NCI-H187 treated with DMSO at 0.1 percent for 48 hours (cell line): ENCODE data around the gene CITED2.
A peak's percentile ranks its signal among the peaks of the same experiment; 100 is the strongest.
"Not testable (repeated sequence)": the region's sequence is repeated elsewhere in the genome, so short reads cannot be mapped to it uniquely, and the experiment has no call there.

Experiments used
- DNase-seq: peaks from one replicate; lab custom pipeline; 2025; lab: John Stamatoyannopoulos, UW

Gene CITED2, protein sequence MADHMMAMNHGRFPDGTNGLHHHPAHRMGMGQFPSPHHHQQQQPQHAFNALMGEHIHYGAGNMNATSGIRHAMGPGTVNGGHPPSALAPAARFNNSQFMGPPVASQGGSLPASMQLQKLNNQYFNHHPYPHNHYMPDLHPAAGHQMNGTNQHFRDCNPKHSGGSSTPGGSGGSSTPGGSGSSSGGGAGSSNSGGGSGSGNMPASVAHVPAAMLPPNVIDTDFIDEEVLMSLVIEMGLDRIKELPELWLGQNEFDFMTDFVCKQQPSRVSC

DNA sequence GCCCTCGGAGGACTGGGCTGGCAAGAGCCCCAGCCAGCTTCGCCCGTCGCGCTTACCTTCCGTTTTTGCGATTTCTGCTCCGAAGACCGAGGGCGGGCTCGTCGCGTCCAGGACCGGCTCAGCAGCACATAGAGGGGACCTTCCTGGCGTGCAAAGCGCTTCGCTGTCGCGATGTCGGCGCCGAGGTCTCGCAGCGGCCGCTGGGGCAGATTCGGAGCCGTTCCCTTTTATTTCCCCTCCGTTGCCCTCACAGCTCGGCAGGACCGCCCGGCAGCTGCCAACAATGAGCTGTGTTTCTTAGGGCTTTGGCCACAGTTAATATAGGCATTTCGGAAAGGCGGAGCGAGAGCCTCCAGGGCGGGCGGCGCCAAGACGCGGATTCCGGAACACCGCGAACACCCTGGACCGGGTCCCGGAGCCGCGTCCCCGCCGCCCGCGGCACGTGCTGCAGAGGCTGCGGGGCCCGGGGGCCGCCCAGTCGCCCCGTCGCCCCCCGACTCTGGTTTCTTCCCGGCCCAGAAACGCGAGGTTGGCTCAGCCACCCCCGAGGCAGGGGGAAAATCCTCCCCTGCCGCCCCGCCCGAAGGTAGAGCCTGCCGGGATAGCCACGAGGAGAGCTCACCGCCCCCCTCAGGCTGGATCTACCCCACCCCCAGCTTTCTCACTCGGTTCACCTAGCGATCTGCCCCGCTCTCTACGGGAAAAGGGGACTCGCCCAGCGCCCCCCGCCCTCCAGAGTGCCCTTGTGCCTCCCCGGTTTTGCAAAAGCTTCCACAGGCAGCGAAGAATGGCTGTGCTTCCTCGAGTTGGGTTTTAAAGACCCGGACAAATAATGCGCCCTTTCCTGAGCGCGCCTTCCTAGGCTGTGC, at the start of gene CITED2:
CITED2 (minus strand) TSS at position 292 of the 869 bp plus-strand sequence. CDS start 704 bp downstream, outside the sequence.
- peak; percentile 38 for DNase-seq

DNA sequence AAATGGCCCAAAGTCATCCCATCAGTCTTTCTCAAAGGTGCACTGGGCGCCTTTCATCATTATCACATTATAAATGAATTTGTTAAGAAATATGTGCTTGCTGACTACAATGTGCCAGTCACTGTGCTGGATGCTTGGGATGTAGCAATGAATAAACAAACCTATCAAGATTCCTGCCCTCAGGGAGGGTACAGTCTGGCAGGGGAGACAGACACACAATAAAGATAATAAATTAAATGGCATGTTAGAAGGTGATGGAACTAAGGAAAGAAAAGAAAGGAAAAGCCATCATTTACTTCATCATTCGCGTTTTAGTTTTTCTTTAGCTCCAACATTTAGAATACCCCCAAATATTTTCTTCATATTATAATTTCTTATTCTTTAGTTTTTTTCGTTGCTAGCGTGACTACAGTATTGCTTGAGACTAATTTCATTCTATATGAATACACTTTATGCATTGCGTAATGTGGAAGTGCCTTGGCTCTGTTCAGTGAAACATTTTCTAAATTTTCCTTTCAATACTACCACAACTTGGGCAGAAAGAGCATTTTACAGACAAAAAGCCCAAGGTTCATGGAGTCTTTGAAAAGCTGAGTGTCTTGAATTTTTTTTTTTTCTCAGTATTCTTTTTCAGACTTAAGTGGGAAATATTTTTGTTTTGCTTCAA, 48.7 kb upstream of the CITED2 start:
- no peak for DNase-seq

DNA sequence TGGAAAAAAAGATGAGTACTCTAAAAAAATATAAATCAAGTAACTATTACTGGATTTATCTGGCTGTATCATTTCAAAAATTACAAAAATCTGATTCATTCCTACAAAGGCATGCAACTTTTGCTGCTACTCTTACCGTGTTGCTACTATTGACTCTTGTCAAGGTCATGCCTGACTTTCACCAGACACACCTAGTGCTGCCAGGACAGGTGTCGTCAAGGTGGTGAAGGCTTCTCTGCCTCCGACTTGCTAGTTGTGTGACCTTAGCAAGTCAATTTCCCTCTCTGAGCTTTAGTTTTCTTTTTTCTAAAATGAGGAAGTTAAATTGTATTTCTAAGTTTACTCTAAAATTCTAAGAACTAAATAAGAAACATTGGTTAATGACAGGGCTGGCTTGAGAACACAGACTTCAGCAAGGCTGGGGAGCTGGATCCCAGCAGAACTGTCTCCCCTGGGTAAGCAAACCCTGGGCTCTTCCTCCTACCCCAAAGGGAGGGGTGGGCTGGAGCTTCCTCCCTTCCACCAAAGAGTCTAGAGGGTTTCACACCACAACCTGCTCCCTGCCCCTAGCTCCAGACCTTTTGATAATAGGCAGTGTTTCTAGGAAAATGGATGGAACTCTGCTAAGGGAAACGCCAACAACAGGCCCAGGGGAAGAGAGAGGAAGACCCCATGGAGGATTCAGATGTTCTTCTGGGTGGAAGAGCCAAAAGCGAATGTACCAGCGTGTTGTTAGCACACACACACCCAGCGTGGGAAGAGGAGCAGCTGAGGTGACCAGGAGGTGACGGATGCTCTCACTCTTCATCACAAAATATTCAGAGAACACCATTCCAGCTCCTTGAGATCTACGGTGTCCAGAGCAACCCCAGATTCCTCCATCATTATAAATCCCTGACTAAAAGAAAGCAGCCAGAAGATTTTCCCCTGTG, 47.9 kb upstream of the CITED2 start:
- no peak for DNase-seq

DNA sequence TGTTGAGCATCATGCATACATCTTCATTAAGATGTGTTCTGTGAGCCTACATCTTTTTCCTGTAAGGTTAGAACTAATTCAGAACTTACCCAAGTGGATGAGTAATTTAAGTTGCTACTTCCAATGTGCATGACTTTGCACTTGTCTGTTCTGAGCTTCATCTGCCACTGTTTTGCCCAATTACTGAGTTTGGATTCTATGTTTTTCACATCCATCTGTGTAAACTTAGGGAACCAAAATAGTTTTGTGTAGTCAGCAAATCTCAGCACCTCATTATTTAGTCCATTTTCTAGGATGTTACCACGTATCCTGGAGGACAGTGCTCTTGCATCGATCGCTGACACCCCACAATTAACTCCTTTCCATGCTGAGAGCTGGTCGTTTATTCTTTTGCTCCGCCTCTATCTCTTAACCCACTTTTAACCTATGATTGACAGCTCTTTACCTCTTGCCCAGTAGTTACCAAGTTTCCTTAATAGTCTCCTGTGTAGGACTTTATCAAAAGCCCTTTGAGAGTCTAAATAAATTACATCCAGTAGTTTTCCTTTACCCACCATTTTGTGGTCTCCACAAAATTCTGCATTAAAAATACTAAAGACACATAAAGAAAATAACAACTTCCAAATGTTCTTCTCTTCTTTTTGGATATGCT, 44.2 kb upstream of the CITED2 start:
- DNase-seq: no peak

DNA sequence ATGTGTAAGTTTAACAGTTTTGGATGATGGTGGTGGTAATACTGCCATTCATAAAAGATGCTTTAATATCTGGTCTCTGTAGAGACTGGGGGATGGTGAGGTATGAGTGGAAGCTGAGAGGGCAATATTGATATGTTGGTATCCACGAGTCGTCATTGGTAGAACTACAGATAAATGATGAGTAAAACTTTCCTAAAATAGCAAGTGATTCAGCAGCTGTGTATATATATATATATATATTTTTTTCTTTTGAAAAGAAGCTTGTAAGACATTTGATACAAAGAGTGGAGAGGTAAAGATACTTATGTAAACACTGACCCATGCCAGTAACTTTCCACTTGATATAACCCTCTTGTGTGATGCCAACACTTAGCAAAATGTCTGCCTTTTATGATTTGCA, 41.7 kb upstream of the CITED2 start:
- DNase-seq: no peak

DNA sequence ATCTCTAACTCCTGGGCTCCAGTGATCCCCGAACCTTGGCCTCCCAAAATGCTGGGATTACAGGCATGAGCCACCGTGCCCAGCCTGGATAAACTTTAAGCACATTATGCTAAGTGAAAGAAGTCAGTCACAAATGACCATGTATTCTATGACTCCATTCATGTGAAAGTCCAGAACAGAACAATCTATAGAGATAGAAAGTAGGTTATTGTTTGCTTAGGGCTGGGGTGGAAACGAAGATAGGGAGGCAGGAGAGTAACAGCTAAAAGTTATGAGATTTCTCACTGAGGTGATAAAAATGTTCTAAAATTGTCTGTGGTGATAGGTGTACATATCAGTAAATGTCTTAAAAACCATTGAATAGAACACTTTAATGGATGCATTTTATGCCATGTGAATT, 40.9 kb upstream of the CITED2 start:
- no peak for DNase-seq

DNA sequence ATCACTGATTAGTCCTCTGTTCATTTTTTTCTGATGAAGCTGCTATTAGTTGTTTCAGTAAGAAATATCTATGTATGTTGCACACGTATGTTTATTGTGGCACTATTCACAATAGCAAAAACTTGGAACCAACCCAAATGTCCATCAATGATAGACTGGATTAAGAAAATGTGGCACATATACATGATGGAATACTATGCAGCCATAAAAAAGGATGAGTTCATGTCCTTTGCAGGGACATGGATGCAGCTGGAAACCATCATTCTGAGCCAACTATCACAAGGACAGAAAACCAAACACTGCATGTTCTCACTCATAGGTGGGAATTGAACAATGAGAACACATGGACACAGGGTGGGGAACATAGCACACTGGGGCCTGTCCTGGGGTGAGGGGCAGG, 37.7 kb upstream of the CITED2 start:
- not testable (repeated sequence) for DNase-seq

DNA sequence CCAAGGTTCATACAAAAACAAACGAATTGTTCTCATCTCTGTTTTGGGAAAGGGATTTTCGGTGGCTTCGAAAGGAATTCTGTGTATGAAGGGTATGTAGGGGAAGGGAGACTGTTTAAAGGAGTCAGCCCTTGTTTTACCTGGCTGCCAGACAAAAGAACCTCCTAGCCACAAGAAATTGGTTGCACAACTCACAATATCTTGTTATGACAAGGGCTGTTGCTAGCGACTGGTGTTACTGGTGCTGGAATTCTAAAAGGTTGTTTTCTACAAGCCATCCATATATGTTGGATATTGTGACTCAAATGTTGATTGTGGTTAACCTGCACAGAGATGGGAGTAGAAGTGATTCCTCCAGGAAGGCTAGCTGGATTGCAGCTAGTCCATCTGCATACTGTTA, 34.6 kb upstream of the CITED2 start:
- no peak for DNase-seq

DNA sequence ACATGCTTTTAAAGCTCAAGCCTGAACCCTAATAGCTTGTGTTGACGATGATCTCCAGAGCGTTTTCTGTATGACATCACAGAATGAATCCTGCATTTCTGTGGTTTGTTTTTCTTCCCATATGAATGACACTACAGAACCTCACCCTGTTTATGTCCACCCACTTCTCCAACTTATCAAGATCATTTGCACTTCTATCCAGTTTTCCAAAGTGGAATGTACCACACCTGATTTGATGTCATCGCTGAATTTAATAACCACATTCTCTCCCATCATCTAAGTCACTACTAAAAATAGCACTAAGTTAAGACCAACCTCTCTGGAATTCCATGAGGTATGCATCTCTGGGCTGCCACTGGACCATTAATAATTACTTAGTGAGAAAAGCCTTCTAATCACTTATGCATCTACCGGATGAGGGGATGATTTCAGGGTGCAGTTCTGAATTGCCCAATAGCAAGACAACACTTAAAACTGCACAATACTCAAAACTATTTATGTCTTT, 33.3 kb upstream of the CITED2 start:
- DNase-seq: no peak

DNA sequence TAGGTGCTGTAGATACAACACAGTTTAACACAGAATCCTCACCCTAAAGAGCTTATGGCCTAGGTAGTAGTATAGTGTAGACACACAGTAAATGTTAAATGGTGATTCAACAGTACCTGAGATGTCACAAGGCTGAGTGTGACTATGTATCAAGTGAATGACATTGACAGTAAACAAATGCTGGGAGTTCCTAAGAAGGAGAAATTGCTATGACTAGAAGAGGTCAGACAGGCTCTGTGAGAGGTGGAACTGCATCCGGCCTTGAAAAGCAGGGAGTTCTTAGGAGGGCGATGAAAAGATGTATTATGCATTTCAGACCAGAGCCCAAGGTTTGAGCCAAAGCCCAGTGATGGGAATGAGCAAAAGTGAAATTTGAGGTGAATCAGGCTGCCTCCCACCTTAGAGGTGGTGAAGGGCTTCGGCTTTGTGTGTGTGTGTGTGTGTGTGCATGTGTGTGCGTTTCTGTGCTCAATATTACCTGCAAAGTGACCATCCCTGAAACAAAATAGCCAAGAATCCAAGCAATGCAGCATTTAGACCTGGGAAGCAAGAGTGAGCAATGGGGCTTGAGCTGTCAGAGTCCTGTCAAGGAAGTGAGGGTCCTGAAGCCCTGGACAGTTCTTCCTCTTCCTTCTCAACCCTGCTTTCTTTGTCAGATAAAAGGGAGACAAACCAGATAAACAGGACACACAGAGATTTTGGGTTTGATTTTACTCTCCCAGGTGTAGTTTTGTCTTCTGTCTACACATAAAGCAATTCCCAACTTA, 32.3 kb upstream of the CITED2 start:
- no peak for DNase-seq

DNA sequence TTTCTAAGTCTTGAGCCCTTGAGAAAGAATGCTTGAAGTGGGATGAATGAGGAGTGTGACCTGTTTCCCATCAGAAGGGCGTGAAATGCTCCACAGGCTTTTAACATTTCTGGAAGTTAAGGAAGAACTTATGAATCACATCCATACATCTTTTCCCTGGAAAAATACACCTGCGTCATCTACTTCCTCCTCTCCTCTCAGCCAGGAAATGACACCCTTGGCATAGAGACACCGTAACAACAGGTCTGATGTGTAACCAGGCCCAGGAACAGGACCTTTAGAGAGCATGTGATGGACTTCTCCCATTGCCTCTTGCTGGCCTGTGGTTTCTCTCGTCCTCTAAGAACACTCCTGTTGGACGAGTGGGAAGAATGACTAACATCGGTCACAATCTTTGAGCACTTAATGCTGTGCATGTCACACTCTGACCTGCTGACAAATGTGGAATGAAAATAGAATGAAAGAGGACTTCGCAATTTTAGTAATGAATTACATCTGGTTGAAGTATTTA, 28.5 kb upstream of the CITED2 start:
- DNase-seq: no peak

DNA sequence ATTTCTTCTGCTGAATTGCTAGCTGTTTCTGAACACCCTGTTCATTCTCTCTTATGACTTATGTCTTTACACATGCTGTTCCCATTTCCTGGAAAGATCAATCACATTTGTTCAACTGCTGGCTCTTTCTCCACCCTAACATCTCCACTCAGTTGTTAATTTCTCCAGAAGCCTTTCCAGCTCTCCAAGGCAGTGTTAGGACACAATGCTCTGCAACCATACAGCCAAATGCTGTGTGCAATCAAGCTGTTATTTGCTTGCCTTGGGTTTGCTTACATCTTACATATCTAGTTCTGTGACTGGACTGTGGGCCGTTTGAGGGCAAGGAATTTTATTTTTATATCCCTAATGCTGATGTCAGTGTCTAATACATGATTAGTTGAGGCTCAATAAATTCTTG, 24.2 kb upstream of the CITED2 start:
- DNase-seq: no peak

DNA sequence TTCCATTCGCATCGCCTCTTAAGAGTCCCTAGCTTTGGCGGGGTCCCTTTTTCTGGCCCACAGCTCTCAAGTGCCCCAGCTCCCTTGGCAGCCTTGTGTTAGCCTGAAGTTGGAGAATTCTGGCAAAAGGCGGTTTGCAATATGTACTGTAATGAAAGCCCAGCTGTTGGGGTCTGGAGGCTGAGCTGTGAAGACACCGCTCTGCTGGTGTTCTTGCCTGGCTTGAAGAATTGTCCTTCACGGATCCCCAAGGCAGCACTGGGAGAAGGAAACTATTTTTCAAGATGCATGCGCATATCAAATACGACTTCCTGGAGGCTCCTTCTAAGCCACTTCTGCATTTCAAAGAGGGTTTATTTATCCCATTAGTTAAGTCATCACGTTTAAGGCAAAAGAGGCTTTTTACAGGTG, 21.4 kb upstream of the CITED2 start:
- no peak for DNase-seq

DNA sequence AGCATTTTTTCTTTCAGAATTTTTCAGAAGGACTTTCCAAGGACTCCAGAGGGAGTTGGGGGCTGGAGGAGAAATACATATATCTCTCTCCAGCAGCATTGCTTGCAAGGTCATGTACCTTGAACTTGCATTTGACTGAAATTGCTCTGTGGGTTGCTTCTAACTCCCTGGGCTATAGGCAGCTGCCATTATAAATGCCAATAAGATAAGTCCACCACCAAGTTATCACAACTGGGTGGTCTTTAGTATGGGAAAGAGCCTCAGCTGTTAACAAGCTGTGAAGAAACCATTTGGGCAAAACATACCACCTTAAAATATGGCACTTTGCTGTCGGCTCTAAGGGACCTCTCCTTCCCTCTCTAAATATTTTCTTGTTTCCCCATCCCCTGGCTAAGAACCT, 20.9 kb upstream of the CITED2 start:
- no peak for DNase-seq

DNA sequence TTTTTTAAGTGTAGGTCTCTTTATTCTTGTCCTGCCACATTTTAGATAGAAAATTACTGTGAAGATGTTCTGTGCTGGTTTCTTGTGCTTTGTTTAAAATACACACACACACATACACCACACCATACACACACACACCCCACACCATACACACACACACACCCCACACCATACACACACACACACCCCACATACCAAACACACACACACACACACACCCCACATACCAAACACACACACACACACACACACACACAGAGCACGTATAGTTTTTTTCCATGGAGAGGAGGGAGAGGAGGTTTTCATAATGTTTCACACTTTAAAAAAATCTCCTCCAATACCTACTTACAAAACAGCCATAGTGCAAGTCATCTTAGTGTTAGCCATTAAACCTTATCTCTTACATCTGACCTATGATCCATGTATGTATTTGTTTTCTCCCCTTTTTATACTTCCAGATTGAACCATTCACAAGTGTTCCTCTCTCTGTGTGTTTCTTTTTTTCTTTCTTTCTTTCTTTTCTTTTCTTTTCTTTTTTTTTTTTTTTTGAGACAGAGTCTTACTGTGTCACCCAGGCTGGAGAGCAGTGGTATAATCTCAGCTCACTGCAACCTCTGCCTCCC, 19.7 kb upstream of the CITED2 start:
- no peak for DNase-seq

DNA sequence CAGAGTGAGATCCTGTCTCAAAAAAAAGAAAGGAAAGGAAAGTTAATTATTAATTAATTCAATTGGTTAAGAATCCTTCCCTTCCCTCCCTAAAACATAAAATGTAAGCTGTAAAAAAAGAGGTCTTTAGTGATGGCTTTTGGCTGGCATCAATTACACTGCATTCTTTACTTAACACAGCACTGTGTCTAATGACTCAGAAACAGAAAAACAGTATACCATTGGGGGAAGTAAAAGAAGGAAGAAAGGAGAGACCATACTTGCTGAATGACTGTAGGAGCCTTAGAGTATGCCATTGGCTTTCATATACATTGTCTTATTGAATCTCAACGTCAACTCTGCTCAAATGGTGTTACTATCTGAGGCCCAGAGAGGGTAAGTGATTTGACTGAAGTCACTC, 18.3 kb upstream of the CITED2 start:
- no peak for DNase-seq

DNA sequence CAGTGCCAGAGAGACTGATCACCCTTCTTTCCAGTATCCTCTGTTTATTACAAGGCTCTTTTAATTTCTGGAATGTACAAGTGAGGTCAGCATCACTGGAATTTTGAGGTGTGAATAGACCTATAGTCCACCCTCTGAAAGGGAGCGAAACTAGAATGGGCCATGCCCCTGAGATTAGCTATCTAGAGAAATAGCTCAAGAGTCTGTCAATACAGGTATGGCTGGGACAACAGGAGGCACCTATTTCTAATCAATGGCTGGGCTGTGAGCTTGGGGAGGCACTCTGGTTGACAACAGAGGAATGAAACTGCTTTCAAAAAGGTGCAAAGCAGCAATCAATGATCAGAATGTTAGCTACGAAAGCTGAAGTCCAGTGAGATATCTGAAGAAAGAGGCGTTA, 17.3 kb upstream of the CITED2 start:
- DNase-seq: no peak

DNA sequence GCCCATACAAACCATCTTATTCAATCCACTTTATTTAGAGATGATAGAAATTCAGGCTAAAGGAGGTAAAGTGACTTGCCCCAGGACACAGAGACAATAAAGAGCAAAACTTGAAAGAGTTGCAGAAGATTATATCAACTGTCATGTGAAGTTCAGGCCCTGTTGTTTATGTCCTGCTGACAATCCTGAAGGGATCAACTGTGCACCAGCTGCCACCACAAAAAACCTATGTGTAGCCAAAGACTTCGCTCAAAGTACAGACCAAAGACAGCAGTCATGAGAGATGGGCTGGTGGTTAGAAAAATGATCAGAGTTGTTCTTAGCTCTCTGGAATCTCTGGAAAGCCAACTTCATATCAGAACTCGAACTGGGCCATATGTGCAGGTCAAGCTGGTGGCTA, 16.0 kb upstream of the CITED2 start:
- no peak for DNase-seq

DNA sequence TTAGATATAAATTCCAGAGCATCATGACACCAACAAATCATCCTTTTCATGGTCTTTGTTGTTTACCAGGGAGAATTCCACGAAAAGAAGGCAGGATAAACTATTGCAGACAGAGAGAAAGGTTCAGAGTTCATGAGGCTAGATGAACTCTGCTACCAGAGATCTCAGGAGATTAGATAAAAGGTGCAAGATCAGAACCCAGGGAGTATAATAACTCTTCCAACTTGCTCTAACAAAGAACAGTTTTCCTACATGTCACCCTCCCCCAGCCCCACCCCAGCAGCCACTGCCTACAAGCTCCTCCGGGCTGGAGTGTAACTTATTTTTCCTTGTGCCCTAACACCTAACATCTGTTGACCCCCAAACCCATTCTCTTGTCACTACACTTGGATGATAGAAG, 13.9 kb upstream of the CITED2 start:
- no peak for DNase-seq

DNA sequence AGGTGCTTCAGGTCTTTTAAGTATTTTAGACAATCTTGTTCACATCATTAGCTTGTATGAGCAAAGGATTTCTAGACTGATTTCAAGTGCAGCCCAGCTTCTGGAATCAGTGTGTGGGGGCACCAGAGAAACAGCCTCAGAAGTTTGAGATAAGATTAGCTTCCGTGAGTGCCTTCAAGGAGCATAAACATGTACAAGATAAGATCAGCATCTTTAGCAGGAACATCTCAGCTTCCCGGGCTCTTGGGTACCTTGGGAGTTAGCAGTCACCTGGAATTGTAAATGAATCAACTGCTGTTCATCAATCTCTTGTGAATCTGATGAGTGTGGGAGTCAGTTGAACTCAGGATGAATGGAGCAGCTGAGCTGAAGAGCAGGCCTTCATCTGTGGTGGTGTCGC, 12.0 kb upstream of the CITED2 start:
- no peak for DNase-seq
